Ammon's horn (tissue), 1 donor: ENCODE results near the gene CLDN5.

ENCODE experiments used
- DNase-seq: peaks from one replicate; pipeline ENCODE4 v3.0.0-alpha.2; 2016; ENCODE audit warnings: low spot score

CLDN5 gene

DNA sequence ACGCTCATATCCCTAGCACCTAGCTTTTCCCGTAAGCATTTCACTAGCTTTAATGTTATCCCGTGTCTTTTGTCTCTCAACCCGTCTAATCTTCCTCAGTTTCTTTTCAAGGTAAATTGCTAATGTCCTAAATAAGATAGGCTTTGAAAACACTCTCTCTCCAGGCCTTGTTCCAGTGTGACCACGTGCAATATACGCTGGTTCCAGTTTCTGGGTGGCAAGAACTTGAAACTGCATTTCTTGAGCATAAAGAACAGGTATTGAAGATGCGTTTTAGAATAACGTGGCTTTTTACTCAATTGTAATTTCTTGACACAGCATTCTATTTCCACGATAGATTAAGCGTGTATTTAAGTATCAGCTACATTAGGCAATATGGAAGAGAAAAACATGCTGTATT lies 43.4 kb downstream of the CLDN5 start:
- no peak for DNase-seq

DNA sequence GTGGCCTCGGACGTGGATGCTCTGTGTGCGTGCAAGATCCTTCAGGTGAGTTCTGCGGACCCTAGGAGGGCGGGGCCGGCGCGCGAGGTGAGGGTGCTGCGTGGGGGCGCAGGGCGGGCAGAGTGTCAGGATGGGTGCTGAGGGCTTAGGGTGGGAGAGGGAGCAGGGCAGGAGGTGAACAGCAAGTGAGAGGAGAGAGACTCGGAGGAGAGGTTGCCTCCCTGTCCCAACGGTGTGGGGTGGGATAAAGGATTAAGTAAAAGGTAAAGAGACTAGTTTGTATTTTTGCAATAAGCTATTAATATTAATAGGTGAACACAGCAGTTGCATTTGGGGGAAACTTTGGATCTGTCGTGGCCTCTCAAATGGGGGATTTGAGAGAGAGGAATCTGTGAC lies 44.0 kb downstream of the CLDN5 start:
- DNase-seq = no peak

DNA sequence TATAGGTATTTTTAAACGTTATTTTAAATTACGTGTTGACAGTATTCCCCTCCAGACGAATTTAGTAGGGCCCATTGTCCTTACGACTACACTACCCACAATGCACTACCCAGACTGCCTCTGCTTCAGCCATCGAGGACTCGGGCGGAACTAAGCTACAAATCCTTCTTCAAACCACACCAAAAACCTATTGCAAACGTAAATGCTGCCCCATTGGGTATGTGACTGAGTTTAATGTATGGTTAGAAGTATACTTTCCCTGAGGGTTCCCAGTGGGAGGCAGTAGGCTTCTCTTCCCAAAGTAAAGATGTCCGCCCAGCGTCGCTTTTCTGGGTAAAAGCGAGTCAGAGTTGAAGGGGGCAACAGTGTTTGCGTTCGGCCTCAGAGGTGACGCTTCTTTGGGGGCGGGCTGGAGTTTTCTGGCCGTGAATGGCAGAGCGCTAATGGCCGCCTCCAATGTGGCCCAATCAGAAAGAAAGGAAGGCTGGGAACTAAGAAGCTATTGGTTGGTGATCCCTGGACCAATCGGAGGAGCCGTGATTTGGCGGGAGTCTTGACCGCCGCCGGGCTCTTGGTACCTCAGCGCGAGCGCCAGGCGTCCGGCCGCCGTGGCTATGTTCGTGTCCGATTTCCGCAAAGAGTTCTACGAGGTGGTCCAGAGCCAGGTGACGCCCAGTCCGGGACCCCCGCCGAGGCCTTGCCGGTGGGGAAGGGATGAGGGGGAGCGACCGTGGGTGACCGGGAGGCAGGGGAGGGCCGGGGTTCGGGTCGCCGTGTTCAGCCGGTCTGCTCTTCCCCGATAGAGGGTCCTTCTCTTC lies 44.6 kb downstream of the CLDN5 start, which contains the start of gene CDC45:
Gene CDC45, plus strand, starts transcription at position 566 of the 818 bp plus-strand sequence. Its CDS starts 49 bp downstream, at position 615.
- DNase-seq = peak; percentile 99

DNA sequence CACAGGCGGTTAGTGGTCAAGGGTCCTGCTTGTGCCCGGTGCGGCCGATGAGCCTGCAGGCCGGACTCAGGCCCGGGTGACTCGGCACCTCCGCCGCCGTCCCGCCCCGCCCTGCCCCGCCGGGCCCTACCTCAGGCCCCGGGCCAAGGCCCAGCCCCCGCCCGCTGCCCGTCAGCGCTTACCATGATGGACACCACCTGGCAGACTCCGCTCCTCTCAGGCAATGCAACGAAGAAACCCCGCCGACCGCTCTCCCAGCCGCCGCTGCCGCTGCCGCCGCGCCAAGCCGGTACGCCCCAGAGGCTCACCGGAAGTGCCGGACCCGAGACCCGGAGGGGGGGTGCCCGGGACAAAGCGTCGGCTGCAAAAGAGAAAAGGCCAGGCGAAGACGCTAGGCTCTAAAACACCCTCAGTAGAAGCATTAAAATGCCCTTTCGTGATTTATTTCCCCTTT lies 45.3 kb downstream of the CLDN5 start, which contains the start of gene UFD1:
Gene UFD1, minus strand, starts transcription at position 293 of the 454 bp plus-strand sequence. Its CDS starts 108 bp downstream, at position 185.
- DNase-seq = peak; percentile 82

DNA sequence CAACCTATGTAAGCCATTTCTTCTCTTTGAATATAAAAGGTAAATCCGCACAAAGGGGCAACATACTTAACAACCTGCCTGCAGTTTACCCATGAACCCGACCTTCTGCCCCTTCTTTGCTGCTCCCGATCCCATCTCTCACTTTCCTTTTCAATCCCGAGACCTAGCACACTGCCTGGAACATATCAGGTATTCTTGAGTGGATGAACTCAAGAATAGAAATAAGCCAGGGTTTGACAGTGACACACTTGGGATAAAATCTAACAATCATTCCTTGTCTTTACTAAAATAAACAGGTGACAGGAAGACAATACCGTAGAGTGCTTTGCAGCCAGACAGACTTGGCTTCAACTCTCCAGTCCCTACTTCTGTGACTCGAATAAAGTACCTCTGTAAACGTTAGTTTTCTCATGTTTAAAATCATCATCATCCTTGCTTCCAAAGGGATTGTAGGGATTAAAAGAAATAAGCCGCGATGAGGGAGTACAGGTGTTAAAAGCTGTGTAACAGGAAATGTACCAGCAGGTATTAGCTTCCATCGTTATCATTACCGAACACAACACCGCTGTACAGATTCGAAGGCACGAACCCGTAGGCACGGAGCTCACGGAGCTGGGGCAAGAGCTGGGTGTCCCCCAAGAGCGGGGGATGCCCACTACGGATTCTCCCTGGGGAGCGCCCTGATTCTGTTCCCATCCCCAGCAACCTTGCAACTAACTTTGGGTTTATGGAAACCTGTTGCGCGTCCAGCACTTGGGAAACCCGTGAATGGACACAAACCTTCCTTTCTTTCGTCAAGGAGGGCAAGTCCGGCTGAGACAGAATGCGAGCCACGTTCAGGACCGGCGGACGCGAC lies 45.9 kb downstream of the CLDN5 start:
- DNase-seq = no peak

DNA sequence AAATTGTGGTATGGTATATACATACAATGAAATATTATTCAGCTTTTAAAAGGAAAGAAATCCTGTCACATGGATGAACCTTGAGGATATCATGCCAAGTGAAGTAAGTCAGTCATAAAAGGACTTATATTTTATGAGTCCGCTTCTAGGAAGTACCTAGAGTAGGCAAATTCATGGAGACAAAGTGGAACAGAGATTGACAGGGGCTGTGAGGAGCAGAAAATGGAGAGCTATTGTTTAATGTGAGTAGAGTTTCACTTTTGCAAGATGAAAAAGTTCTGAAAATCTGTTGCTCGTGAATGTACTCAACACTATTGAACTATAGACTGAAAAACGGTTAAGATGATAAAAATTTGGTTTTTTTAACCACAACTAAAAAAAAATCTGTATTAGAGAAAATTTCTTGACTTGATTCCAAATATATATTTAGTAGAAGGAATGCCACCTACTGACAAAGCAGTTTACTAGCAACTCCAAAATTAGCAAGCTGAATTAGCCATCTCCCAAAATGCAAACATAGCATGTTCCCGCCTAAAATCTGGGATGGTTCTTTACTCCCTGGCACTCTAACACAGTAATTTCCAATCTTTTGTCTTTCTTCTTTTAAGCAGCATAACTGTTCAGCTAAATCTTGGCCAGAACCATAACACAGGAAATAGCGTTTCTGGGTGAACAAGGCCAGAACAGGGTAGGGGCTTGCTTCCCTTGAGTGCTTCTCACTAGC lies 46.7 kb downstream of the CLDN5 start:
- no peak for DNase-seq

DNA sequence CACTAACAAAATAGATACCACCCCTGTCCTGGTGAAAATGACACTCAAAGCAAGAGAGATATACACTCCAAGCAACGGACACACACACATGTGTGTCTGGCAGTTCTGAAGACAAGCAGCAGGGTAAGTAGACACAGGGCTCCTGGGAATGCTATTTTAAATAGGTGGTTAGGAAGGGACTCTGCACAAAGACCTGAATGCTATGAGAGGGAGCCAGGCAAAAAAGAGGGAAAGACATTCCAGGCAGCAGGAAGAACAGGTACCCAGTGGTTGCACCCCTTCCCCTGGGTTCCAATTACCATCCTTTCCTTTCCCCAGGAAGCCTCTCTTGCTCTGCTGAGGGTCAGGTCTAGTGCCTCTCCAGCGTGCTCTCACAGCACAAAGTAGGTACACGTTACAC lies 48.2 kb downstream of the CLDN5 start:
- DNase-seq = no peak

DNA sequence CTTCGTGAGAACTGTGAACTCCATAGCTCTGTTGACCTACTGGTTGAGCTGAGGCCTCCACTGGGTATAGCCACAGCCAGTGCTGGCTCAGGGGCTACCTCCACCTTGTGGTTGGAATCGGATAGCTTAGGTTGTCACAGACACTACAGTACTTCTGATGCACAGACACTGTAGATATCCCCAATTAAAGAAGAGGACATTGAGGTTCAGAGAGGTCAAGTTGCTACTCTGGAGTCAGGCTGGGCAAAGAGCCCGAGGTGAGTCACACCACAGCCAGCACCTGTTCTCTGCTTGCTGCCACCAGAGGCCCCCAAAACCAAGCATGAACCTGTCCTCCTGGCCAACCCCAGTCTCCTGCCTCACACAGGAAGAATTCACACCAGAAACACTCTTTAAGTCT lies 50.6 kb downstream of the CLDN5 start:
- no peak for DNase-seq
